H1 (cell line): ENCODE measurements around the gene ZNF425. TPM values are rescaled to one million over a fixed set of nuclear protein-coding genes. Genes with fewer than 3 reads are reported as not detected.

Source experiments
- CTCF ChIA-PET: fragments of 300-600 bp; sonication (Branson Sonifier 250); formaldehyde crosslinking; loops from one replicate; lab custom pipeline; 2021; ENCODE audit not compliant: partially characterized antibody; lab: Charles Lee
- POLR2A ChIA-PET: fragments of 300-600 bp; sonication (Branson Sonifier 250); formaldehyde crosslinking; loops from one replicate; lab custom pipeline; 2021; ENCODE audit warnings: inconsistent platforms; ENCODE audit not compliant: partially characterized antibody; lab: Charles Lee
- DNase-seq, 2 experiments: peaks; one replicate each; pipeline versions ENCODE4 v3.0.0 to v3.0.0-alpha.2; 2010 to 2022; ENCODE audit warnings: low spot score in 2 of 2, low read depth in 1 of 2, mixed read lengths in 1 of 2
- FAIRE-seq: peaks from 2 replicates; lab custom pipeline; 2011; peaks lifted over from hg19 to GRCh38; lab: Jason Lieb, UNC
- H2AFZ ChIP-seq: 2 replicates; pipeline ENCODE4 v1.8.1; 2012; ENCODE audit warnings: low read length, inconsistent platforms
- H2AK5ac ChIP-seq: 2 replicates; pipeline ENCODE4 v1.6.1; 2013; ENCODE audit warnings: low read depth, low read length
- H2BK120ac ChIP-seq: replicated peaks from 2 replicates; pipeline ENCODE3; 2013; ENCODE audit warnings: low read depth, low read length, inconsistent platforms
- H2BK12ac ChIP-seq: 2 replicates; pipeline ENCODE4 v1.6.1; 2013; ENCODE audit warnings: low read depth, low read length
- H2BK15ac ChIP-seq: 2 replicates; pipeline ENCODE4 v1.6.1; 2013; ENCODE audit warnings: low read length
- H2BK20ac ChIP-seq: 2 replicates; pipeline ENCODE4 v1.6.1; 2013; ENCODE audit warnings: low read length
- H2BK5ac ChIP-seq: 2 replicates; pipeline ENCODE4 v1.6.1; 2013; ENCODE audit warnings: low read depth, low read length
- H3K14ac ChIP-seq: 2 replicates; pipeline ENCODE4 v1.6.1; 2013; ENCODE audit warnings: inconsistent platforms; ENCODE audit not compliant: insufficient read length
- H3K18ac ChIP-seq: 2 replicates; pipeline ENCODE4 v1.6.1; 2013; ENCODE audit warnings: low read length; ENCODE audit errors: extremely low read depth
- H3K23ac ChIP-seq: 2 replicates; pipeline ENCODE4 v1.6.1; 2013; ENCODE audit warnings: inconsistent platforms; ENCODE audit not compliant: insufficient read length
- H3K23me2 ChIP-seq: 2 replicates; pipeline ENCODE4 v1.6.1; 2013; ENCODE audit warnings: low read depth, low read length
- H3K27ac ChIP-seq: 2 replicates; pipeline ENCODE4 v1.6.1; 2011; ENCODE audit warnings: low read depth, low read length, inconsistent platforms
- H3K27me3 ChIP-seq, 4 experiments: replicated peaks in 1 of 4; 1 replicate in 1 of 4; 2 replicates in 3 of 4; pipeline versions ENCODE4 v1.6.1 to v1.8.1; 2011 to 2013; ENCODE audit warnings: low read length in 3 of 4, mild to moderate bottlenecking in 3 of 4, inconsistent platforms in 2 of 4, mixed read lengths in 2 of 4, moderate library complexity in 1 of 4; ENCODE audit not compliant: control insufficient read depth in 3 of 4, insufficient read depth in 3 of 4; ENCODE audit errors: extremely low read depth in 1 of 4
- H3K36me3 ChIP-seq, 4 experiments: 2 replicates each; pipeline versions ENCODE4 v1.6.1 to v1.8.1; 2011 to 2013; ENCODE audit warnings: mild to moderate bottlenecking in 4 of 4, low read length in 3 of 4, moderate library complexity in 2 of 4, control low read depth in 1 of 4, inconsistent platforms in 1 of 4; ENCODE audit not compliant: insufficient read depth in 4 of 4, control insufficient read depth in 2 of 4
- H3K4ac ChIP-seq: replicated peaks from 2 replicates; pipeline ENCODE3; 2013; ENCODE audit warnings: low read length, low read depth, mixed read lengths, inconsistent platforms; ENCODE audit not compliant: insufficient read length
- H3K4me1 ChIP-seq, 4 experiments: replicated peaks in 1 of 4; 1 replicate in 1 of 4; 2 replicates in 3 of 4; pipeline versions ENCODE4 v1.6.1 to v1.8.1; 2011 to 2013; ENCODE audit warnings: low read length in 3 of 4, inconsistent platforms in 2 of 4, mixed read lengths in 1 of 4; ENCODE audit not compliant: insufficient read depth in 4 of 4, control insufficient read depth in 3 of 4
- H3K4me2 ChIP-seq, 2 experiments: 2 replicates each; pipeline versions ENCODE4 v1.6.1 to v1.8.1; 2011 to 2013; ENCODE audit warnings: low read depth in 2 of 2, low read length in 2 of 2, control low read depth in 1 of 2, inconsistent platforms in 1 of 2, mild to moderate bottlenecking in 1 of 2; ENCODE audit not compliant: insufficient read depth in 1 of 2
- H3K4me3 ChIP-seq, 4 experiments: fragments of 200-600, 300-600 bp in 1 of 4; sonication (generic), shearing (Covaris generic), sonication (Bioruptor Twin) in 1 of 4; 2 replicates each; pipeline versions ENCODE4 v1.5.1 to v1.8.1; 2011 to 2016; ENCODE audit warnings: low read length in 4 of 4, low read depth in 3 of 4, control low read depth in 2 of 4, inconsistent platforms in 2 of 4, mild to moderate bottlenecking in 2 of 4, mixed read lengths in 1 of 4, moderate library complexity in 1 of 4; ENCODE audit not compliant: insufficient read depth in 2 of 4; ENCODE audit errors: extremely low read depth in 1 of 4
- H3K56ac ChIP-seq: replicated peaks from 2 replicates; pipeline ENCODE3; 2013; ENCODE audit warnings: low read depth, mild to moderate bottlenecking, mixed read lengths, low read length, inconsistent platforms; ENCODE audit not compliant: insufficient read length
- H3K79me1 ChIP-seq: 2 replicates; pipeline ENCODE4 v1.6.1; 2013; ENCODE audit warnings: low read depth, low read length, control low read depth
- H3K79me2 ChIP-seq, 2 experiments: 2 replicates each; pipeline versions ENCODE4 v1.6.1 to v1.8.1; 2012 to 2013; ENCODE audit warnings: low read length in 2 of 2, mild to moderate bottlenecking in 2 of 2, inconsistent platforms in 1 of 2; ENCODE audit not compliant: insufficient read depth in 2 of 2, control insufficient read depth in 1 of 2
- H3K9ac ChIP-seq, 4 experiments: replicated peaks in 1 of 4; 1 replicate in 1 of 4; 2 replicates in 3 of 4; pipeline versions ENCODE4 v1.6.1 to v1.8.1; 2011 to 2013; ENCODE audit warnings: low read depth in 3 of 4, low read length in 3 of 4, control low read depth in 2 of 4, mild to moderate bottlenecking in 2 of 4, moderate library complexity in 2 of 4, inconsistent platforms in 1 of 4; ENCODE audit errors: extremely low read depth in 1 of 4
- H3K9me3 ChIP-seq, 2 experiments: 2 replicates each; pipeline versions ENCODE4 v1.6.1 to v1.8.1; 2012 to 2013; ENCODE audit warnings: mild to moderate bottlenecking in 2 of 2, moderate library complexity in 2 of 2, control low read depth in 1 of 2, inconsistent platforms in 1 of 2, low read depth in 1 of 2, low read length in 1 of 2, mixed read lengths in 1 of 2; ENCODE audit not compliant: insufficient read depth in 2 of 2
- H4K20me1 ChIP-seq, 2 experiments: replicated peaks in 1 of 2; 2 replicates each; pipeline versions ENCODE3 to v1.8.1; 2011 to 2013; ENCODE audit warnings: inconsistent platforms in 2 of 2, low read length in 2 of 2, mild to moderate bottlenecking in 1 of 2; ENCODE audit not compliant: insufficient read depth in 2 of 2, control insufficient read depth in 1 of 2
- H4K5ac ChIP-seq: 2 replicates; pipeline ENCODE4 v1.6.1; 2013; ENCODE audit warnings: low read length, low read depth, mixed read lengths, inconsistent platforms; ENCODE audit not compliant: insufficient read length
- H4K8ac ChIP-seq: 2 replicates; pipeline ENCODE4 v1.8.0; 2013; ENCODE audit warnings: mild to moderate bottlenecking, moderate library complexity, low read length, inconsistent platforms; ENCODE audit not compliant: insufficient read depth; ENCODE audit errors: extremely low read depth
- H4K91ac ChIP-seq: replicated peaks from 2 replicates; pipeline ENCODE3; 2013; ENCODE audit warnings: low read length, mixed read lengths, inconsistent platforms; ENCODE audit not compliant: insufficient read length
- BCL11A ChIP-seq, 2 experiments: IDR thresholded peaks; one replicate each; pipeline ENCODE4 v1.6.1; 2011; ENCODE audit warnings: low read depth in 2 of 2, low read length in 2 of 2, mild to moderate bottlenecking in 2 of 2
- CBX8 ChIP-seq: fragments of 300-800, 300-1000 bp; sonication (generic); IDR thresholded peaks from 2 replicates; pipeline ENCODE4 v1.7.1; 2016; ENCODE audit warnings: low read depth, low read length, borderline replicate concordance
- EGR1 ChIP-seq: IDR thresholded peaks from 2 replicates; pipeline ENCODE4 v1.6.1; 2011; ENCODE audit warnings: low read depth, low read length, borderline replicate concordance
- GTF2F1 ChIP-seq: IDR thresholded peaks from 2 replicates; pipeline ENCODE4 v1.6.1; 2012; ENCODE audit warnings: low read depth, low read length, improper control_type of control experiment, borderline replicate concordance
- JUN ChIP-seq: IDR thresholded peaks from 2 replicates; pipeline ENCODE4 v1.6.1; 2011; ENCODE audit warnings: low read depth, mild to moderate bottlenecking, improper control_type of control experiment, low read length
- MAX ChIP-seq: IDR thresholded peaks from 2 replicates; pipeline ENCODE4 v1.6.1; 2012; ENCODE audit warnings: inconsistent platforms
- PHF8 ChIP-seq: fragments of 200-600 bp; sonication (generic); conservative IDR thresholded peaks from 2 replicates; pipeline ENCODE4 v1.7.1; 2012; ENCODE audit warnings: low read depth, mild to moderate bottlenecking, inconsistent platforms, low read length, moderate library complexity
- POLR2AphosphoS5 ChIP-seq: IDR thresholded peaks from 2 replicates; pipeline ENCODE4 v1.6.1; 2011; ENCODE audit warnings: low read depth, low read length
- RBBP5 ChIP-seq: IDR thresholded peaks from 2 replicates; pipeline ENCODE4 v1.7.1; 2012; ENCODE audit warnings: low read depth, mild to moderate bottlenecking, inconsistent platforms, low read length, moderate library complexity, borderline replicate concordance
- RXRA ChIP-seq: IDR thresholded peaks from 2 replicates; pipeline ENCODE4 v1.6.1; 2011; ENCODE audit warnings: low read depth, mild to moderate bottlenecking, low read length, moderate library complexity; ENCODE audit not compliant: insufficient read depth
- SP2 ChIP-seq: IDR thresholded peaks from 2 replicates; pipeline ENCODE4 v1.6.1; 2012; ENCODE audit warnings: mild to moderate bottlenecking, low read length, inconsistent platforms
- TAF7 ChIP-seq: optimal IDR thresholded peaks from 2 replicates; pipeline ENCODE3; 2011; ENCODE audit warnings: low read depth, mild to moderate bottlenecking, inconsistent platforms, low read length, moderate library complexity, borderline replicate concordance
- ZNF274 ChIP-seq: IDR thresholded peaks from 2 replicates; pipeline ENCODE4 v1.7.0; 2012; ENCODE audit warnings: low read length, borderline replicate concordance; ENCODE audit errors: extremely low read depth
- WGBS, 2 experiments: shearing (Covaris generic) in 1 of 2; methylation state at CpG; one replicate each; pipeline versions ENCODE4 v1.1.6 to v1.1.7; 2013 to 2015; ENCODE audit warnings: low lambda C conversion rate in 2 of 2, mixed read lengths in 2 of 2, inconsistent platforms in 1 of 2, low coverage in 1 of 2, missing lambda C conversion rate in 1 of 2; ENCODE audit not compliant: insufficient replicate concordance in 2 of 2, insufficient coverage in 1 of 2, insufficient read length in 1 of 2; ENCODE audit errors: extremely low coverage in 1 of 2, missing lambda C conversion rate in 1 of 2; 5-methylcytosine and 5-hydroxymethylcytosine counted together
- polyA plus RNA-seq, 7 experiments: library from polyadenylated mRNA; depleted of rRNA in 3 of 7; stranded (reverse) in 5 of 7; unstranded in 2 of 7; fragments of >200 nt in 5 of 7; fragments of 200-250 nt in 2 of 7; gene quantifications; 1 replicate in 5 of 7; 2 replicates in 1 of 7; 4 replicates in 1 of 7; pipeline versions ENCODE4 v1.2.1 to v1.2.3, GENCODE V29; 2011 to 2013; ENCODE audit warnings: missing spikeins in 2 of 7, mixed read lengths in 2 of 7
- total RNA-seq: library from RNA; stranded (reverse); fragmentation: NEBNext Ultra II Directional; extraction: Animal tissue kit (Norgen Biotek cat#: 25700); gene quantifications from 2 replicates; pipeline ENCODE4 v1.2.1, GENCODE V29; 2021

The ZNF425 gene
- total and polyA plus RNA-seq, 2 of the 8 experiments (the other 6 are each of a cell fraction or from before 2014, with no cell fraction given): 3.4 to 6.1 TPM

GRCh38 chr7:149161241-149161848, 35.2 kb upstream of the ZNF425 start:
- Histone ChIP-seq H4K5ac (no peak overlapping the region), H3K23ac (no peak overlapping the region), H4K20me1 (peaks cover 0 to 11% of the 10 kb centered on the region in 2 experiments), H2BK15ac (no peak overlapping the region), H3K14ac (no peak overlapping the region), H2AK5ac (no peak overlapping the region), H4K8ac (peak overlapping the region; percentile 5; the same call in 1 of the 2 replicates), H3K79me1 (peaks cover 6% of the 10 kb centered on the region), H3K9me3 (no peaks in the 10 kb centered on the region), H3K4me1 (no peaks in the 10 kb centered on the region), H2BK12ac (no peak overlapping the region), H3K56ac (no peak overlapping the region), H3K4me2 (no peak overlapping the region), H3K27ac (no peak overlapping the region), H3K27me3 (no peaks in the 10 kb centered on the region), H3K23me2 (no peaks in the 10 kb centered on the region), H2BK20ac (no peak overlapping the region), H3K4ac (no peak overlapping the region), H3K18ac (no peak overlapping the region), H2BK5ac (no peak overlapping the region; the same call in 1 of the 2 replicates), H2AFZ (no peak overlapping the region), H3K36me3 (peaks cover 13 to 66% (median 43%) of the 10 kb centered on the region in 4 experiments), H3K9ac (no peak overlapping the region), H4K91ac (no peak overlapping the region), H3K4me3 (no peak overlapping the region), H3K79me2 (peaks cover 3 to 64% of the 10 kb centered on the region in 2 experiments; a peak in 3 of 4 replicates), H2BK120ac (no peak overlapping the region)
- FAIRE-seq (no peak), DNase-seq (no peak)
- POLR2A ChIA-PET: interaction anchor here (1.3 to 11.6 kb wide), 5 partner anchors 8 to 23 kb away, joined by 4 to 138 read pairs (median 5); partner anchors contain the start of gene ZNF398
- 88% methylated on average over 5 of the region's 5 CpGs; no CpG with 5 or more reads in 1 of the 2 experiments for WGBS, 2 experiments
- CTCF ChIA-PET: interaction anchor here (1.1 to 6.0 kb wide), 4 partner anchors 14 to 36 kb away, joined by 3 to 25 read pairs (median 4); partner anchors contain the start of gene ZNF398
- no peak for TF ChIP-seq MAX
- TF ChIP-seq EGR1: no peak
- no peak for TF ChIP-seq RBBP5
- TF ChIP-seq TAF7: no peak
- no peak for TF ChIP-seq RXRA
- no peak for TF ChIP-seq ZNF274
- no peak for TF ChIP-seq PHF8
- no peak for TF ChIP-seq SP2
- TF ChIP-seq GTF2F1: no peak
- TF ChIP-seq POLR2AphosphoS5: no peak
- no peak for TF ChIP-seq CBX8
- no peak for TF ChIP-seq JUN
- no peak for TF ChIP-seq BCL11A (IDR thresholded peaks at IDR 0.05; ENCODE audit: low read depth in 2 of 2, low read length in 2 of 2)
